ENCODE data around the gene PCDHGB3.
A peak's percentile ranks its signal among the peaks of the same experiment; 100 is the strongest.

PCDHGB3 gene

DNA sequence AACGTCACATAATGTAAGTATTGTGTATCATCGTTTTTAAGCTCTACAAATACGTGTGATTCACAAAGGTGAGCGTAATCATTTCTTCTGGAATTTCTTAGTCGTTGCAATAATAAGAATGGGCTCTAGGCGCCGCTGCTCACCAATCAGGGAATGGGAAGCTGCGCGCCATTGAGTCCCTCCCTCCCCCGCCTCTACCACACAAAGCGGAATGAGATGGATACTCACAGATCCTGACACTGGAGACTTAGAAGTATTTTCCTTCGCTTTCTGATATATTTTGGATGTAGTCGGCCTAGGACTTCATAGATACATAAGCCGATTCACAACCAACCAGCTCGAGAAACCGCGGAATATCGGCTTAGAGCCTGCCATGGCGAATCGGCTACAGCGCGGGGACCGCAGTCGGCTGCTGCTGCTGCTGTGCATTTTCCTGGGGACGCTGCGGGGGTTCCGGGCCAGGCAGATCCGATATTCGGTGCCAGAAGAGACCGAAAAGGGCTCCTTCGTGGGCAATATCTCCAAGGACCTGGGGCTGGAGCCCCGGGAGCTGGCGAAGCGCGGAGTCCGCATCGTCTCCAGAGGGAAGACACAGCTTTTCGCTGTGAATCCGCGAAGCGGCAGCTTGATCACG is 50.9 kb downstream of the PCDHGB3 start, which contains the start of gene PCDHGA11:
Gene PCDHGA11, plus strand, starts transcription at position 197 of the 634 bp plus-strand sequence. Its CDS starts 177 bp downstream, at position 374.
- no peak within 1 kb of the TSS for H3K9ac ChIP-seq (ENCODE audit: low read depth in 1 of 2, low read length in 2 of 2)

DNA sequence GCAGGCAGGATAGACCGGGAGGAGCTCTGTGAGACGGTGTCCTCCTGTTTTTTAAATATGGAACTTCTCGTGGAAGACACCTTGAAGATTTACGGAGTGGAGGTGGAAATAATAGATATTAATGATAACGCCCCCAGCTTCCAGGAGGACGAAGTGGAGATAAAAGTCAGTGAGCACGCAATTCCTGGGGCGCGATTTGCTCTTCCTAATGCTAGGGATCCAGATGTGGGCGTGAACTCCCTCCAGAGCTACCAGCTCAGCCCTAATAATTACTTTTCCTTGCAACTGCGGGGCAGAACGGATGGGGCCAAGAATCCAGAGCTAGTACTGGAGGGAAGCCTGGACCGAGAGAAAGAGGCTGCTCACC is 51.4 kb downstream of the PCDHGB3 start:
- no peaks in the 10 kb centered on the region for H3K4me1 ChIP-seq (ENCODE audit: control insufficient read depth in 1 of 2, insufficient read depth in 2 of 2, low read length in 2 of 2)
- peaks cover 3 to 4% of the 10 kb centered on the region in 2 donors for H3K36me3 ChIP-seq (ENCODE audit: control insufficient read depth in 1 of 2, insufficient read depth in 2 of 2, low read length in 2 of 2)
- peak overlapping the region; percentile 53 to 59 for H3K4me3 ChIP-seq (ENCODE audit: low read depth in 1 of 2, low read length in 2 of 2)
- no peak overlapping the region for H3K27ac ChIP-seq (ENCODE audit: low read depth, low read length)
- no peak overlapping the region for H3K9ac ChIP-seq (ENCODE audit: low read depth in 1 of 2, low read length in 2 of 2)
- H3K9me3 ChIP-seq (ENCODE audit: control insufficient read depth in 1 of 2, low read length in 2 of 2) = peaks cover 57 to 86% of the 10 kb centered on the region in 2 donors
- H3K27me3 ChIP-seq (ENCODE audit: control insufficient read depth in 1 of 2, insufficient read depth in 2 of 2, low read length in 2 of 2) = peaks cover 0 to 8% of the 10 kb centered on the region in 2 donors

More for the DNA sequence above, 50.9 kb downstream of the PCDHGB3 start, which contains the start of gene PCDHGA11:
- no peak within 1 kb of the TSS for H3K27ac ChIP-seq (ENCODE audit: low read depth, low read length)
- H3K9me3 ChIP-seq (ENCODE audit: control insufficient read depth in 1 of 2, low read length in 2 of 2) = peaks cover 54 to 83% of the 10 kb centered on the region in 2 donors
- H3K4me3 ChIP-seq (ENCODE audit: low read depth in 1 of 2, low read length in 2 of 2) = peak within 1 kb of the TSS; percentile 53 to 59
- H3K4me1 ChIP-seq (ENCODE audit: control insufficient read depth in 1 of 2, insufficient read depth in 2 of 2, low read length in 2 of 2) = no peaks in the 10 kb centered on the region
- peaks cover 3 to 4% of the 10 kb centered on the region in 2 donors for H3K36me3 ChIP-seq (ENCODE audit: control insufficient read depth in 1 of 2, insufficient read depth in 2 of 2, low read length in 2 of 2)
- peaks cover 0 to 8% of the 10 kb centered on the region in 2 donors for H3K27me3 ChIP-seq (ENCODE audit: control insufficient read depth in 1 of 2, insufficient read depth in 2 of 2, low read length in 2 of 2)

Data from duodenal mucosa (tissue), 2 donors.